Stimulated activated CD4-positive, alpha-beta T cell treated with anti-CD3 and anti-CD28 coated beads, Interleukin-4, amount 100 ng/mL, for 48 hours (primary cell): ENCODE data around the gene DEFB132.
A peak's percentile ranks its signal among the peaks of the same experiment; 100 is the strongest.

Experiments
- DNase-seq, 2 donors: peaks; one replicate each; pipeline ENCODE4 v3.0.0-alpha.2; 2020; ENCODE audit warnings: low read depth in 2 of 2

DEFB132 gene

DNA sequence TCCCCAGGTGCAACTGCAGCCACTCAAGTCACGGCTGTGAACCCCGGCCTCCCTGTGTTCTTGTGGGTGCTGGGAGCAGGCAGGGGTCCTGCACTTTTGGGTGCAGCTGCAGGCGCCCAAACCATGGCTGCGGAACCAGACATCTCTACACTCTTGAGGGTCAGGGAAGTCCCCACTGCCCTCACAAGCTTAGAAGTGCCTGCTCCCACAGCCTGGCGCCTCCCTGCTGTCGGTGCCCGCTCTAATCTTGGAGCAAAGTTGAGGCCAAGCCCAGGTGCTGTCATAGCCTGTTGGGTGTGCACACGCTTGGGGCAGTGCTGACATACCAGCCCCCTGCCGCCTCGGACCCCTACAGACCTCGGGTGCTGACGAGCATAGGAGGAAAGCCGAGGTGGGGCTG lies 6.2 kb downstream of the DEFB132 start:
- DNase-seq = no peak

DNA sequence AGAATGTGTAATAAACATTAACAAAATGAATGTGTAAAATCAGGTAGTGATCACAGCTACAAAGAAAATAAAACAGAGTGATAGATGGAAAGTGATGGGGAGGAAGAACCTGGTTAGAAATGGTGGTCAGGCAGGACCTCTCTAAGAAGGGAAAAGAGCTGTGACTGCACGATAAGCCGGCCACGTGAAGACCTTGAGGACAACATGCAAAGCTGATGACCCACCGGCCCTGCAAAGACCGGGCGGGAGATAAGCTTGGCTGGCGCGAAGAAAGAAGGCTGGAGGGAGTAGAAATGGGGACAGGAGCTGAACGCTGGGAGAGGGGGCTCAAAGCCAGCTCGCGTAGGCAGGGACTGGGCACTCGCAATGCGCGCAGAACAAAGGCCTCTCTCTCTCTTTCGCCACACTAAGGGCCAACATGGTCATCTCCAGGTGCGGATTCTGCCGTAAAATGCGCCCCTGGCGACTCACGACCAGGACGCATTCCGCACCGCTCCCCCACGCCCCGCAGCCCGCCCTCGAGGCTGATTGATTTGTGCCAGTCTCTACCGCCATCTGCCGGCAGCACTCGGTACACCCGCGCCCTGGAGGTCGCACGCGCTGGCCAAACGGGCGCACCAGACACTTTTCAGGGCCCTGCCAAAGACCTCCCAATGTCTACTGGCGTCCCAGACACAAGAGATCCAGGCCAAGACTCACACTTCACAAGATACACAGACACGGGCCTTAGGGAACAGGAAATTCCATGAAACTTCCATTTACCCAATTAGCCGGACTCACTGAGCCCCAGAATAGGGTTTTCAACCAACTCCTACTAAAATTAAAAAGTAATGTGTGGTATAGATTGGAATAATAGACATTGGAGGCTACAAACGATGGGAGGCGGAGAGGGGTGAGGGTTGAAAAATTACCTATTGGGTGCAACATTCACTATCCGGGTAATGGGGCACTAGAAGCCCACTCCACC lies 9.4 kb downstream of the DEFB132 start:
- DNase-seq = peak; percentile 88 to 94

DNA sequence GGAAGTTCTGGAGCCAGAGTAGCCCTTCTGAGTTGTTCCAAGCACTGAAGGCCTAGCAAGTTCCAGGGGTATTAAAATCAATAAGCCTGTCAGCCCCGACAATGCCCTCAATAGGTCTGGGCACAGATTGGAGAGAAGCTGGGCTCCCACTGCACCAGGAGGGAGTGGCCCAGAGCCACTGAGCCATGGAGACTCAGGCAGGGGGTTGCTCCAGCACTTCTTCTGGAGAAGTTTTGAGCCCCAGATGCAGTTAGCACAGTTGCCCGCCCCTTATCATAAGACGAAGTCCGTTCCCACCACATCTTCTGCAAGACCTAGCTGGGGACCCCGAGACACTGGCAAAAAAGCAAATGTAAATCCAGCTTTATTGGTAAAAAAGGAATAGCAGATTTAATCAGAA lies 13.0 kb downstream of the DEFB132 start:
- DNase-seq = no peak

DNA sequence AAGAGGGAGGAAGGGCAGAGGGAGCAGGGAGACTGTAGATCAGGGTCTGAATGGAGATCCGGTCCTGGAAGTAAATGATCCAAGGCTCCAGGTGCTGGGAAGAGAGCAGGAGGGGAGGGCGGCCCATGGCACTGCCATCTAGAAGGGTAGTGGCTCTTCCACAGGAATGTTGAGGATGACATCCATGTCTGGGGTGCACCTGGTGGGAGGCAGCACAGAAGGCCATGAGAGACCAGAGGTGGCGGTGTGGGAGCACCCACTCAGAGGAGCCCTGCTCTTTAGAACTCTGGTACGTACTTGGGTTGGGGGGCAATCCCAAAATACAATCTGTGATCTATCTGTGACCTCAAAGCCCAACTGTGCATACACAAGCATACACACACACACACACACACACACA lies 13.5 kb downstream of the DEFB132 start:
- no peak for DNase-seq

DNA sequence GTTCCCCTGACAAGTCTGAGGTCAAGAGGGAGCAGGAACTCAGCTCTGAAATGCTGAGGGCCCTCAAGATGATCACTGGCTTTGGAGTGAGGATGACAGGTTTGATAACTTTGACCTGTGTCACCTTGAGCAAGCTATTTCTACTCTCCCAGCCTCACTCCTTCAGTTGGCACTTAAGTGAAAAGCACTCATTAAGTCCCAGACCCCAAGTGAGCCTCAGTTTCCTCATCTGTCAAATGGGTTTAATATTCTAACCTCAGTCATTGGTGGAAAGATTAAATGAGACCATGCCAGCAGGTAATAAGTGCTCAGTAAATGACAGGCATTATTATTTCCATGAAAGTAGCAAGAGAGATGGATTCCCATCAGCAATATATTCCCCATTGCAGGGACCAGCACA lies 14.0 kb downstream of the DEFB132 start:
- DNase-seq = no peak

DNA sequence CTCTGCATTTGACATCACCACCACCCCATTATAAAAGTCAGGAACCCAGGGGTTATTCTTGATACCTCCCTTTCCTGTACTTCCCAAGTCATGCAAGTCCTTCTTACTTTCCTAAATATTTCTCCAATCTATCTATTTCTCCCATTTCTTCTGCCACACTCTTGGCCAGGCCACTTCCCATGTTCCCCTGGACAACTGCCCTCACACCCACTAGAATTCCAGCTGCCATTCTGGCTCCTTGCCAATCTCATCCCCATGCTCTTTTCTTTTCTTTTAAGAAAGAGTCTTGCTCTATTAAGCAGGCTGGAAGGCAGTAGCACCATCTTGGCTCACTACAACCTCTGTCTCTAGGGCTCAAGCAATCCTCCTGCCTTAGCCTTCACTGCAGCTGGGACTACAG lies 15.2 kb downstream of the DEFB132 start:
- no peak for DNase-seq

DNA sequence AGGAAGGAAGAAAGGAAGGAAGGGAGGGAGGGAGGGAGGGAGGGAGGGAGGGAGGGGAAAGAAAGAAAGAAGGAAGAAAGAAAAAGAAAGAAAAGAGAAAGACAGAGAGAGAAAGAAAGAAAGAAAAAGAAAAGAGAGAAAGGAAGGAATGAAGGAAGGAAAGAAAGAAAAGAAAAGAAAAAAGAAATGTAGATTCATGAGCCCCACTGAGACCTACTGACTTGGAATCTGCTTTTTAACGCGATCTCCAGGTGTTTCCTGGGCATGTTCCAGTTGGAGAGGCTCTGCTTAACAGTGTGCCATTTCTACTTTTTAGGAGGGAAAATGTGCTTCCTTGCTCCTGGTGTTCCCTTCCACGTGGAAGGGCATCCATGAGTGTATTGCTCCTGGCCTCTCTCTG lies 16.4 kb downstream of the DEFB132 start:
- no peak for DNase-seq

DNA sequence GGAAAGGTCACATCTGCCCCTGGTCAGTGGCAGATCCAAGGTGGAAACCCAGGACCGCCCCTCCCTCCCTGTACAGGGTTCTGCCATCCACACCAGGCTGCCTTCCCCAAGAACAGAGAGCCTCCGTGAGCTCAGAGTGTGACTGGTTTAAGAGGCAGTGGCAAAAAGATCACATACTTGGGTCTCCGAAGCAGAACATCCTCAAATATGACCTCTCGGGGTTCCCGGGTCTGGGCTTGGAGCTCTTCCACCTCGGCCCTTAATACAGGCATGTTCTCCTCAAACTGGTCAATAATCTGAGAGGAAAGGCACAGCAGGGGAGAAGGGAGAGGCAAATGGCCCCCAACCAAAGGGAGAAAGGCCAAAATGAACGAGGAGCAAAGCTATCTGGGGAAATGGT lies 18.3 kb downstream of the DEFB132 start:
- DNase-seq = no peak

DNA sequence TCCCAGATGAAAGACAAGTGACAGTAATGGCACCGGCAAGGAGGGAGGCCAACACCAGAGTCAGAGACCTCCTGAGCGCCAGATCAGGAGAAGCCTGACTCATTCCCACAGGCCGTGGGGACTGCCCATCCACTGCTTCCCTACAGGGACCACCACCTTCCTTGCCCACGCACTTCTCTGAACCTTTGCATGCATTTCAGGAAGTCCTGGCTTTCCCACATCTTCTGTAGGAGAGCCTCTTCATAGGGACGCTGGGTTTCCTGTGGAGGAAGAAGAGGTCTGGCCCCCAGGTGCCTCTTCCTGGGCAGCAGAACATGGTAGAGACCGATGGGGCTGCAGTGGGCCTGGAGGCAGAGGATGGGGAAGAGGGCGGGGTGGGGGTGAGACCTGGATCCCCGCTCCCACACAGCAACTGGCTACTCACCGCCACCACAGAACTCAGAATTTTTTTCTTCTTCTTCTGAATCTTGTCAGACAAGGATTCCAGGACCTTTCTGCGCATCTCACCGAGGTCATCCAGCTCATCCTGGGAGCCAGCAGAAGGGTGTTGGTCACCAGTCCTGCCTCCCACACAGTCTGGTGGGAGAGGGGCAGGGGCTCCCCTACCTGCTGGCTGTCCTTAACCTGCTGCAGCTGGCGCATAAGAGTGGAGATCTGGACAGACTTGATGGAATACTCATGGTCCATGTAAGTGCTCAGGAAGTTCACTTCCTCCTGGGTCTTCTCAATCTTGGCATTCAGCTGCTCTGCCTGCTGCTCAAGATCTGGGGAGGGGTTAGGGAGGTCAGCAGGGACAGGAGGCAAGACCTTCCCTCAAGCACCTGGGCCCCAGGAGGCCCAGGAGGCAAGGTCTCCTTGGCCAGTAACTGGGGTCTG lies 19.3 kb downstream of the DEFB132 start:
- DNase-seq = no peak

DNA sequence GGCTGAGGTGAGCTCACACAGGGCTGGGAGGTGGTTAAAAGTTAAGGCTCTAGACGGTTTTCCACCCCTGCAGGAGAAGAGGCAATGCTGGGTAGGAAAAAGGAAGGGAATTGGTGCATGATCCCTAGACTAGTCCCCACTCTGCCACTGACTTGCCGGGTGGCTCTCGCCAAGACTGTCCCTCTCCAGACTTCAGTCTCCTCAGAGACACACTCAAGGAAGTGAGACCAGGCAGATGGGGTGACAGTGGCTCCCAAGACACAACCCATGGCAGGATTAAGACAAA lies 19.9 kb downstream of the DEFB132 start:
- DNase-seq = no peak

DNA sequence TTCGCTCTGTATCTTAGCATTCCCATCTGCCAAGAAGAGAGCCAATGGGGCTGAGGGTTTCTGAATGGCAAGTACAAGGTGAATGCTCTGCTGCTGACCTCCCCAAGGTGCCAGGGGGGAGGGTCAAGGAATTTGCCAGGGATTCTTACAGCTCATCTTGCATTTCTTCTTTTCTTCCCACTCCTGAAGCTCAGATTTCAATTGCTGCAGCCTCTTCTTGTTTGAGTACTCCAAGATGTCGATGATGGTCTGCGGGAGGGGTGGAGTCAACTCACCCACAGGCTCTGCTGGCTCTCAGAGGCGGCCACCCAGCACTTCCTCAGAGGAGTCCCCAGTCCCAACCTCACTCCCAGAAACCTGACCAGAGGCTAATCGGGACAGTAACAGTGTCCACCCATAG lies 20.7 kb downstream of the DEFB132 start:
- DNase-seq = no peak

DNA sequence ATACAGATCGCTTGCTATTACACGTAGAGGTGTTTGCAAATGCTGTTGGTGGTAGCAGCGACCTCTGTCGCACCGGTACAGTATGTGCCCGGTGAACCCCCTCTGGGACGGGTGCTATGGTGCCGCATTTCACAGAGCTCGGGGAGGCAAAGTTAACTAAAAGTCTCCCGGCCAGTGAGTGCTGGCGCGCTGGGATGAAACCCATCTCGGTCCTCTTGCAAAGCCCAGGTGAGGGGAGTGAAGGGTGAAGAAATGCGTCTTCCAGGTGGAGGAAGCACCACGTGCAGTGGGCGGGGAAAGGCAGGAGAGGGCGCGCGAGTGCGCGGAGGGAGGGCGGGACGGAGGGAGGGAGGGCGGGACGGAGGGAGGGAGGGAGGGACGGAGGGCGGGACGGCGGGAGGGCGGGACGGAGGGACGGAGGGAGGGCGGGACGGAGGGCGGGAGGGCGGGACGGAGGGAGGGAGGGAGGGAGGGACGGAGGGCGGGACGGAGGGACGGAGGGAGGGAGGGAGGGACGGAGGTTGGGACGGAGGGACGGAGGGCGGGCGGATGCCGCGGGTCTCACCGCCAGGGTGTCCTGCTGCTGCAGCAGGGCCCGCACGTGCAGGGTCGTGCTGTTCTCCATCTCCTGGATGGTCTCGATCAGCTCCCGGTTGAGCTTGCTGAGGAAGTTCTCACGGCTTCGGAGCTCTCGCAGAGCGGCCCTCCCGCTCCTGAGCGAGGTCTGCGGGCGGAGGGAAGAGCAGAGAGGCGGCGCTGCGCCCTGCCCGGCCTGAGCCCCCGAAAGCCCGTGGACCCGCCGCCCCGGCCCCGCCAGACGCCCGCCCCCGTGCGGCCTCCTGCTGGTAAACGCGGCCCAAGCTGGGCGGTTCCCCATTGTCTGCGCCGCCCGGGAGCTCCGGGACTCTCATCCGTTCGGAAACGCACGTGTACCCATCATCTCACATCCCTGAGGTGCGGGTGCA lies 21.4 kb downstream of the DEFB132 start:
- DNase-seq = no peak

DNA sequence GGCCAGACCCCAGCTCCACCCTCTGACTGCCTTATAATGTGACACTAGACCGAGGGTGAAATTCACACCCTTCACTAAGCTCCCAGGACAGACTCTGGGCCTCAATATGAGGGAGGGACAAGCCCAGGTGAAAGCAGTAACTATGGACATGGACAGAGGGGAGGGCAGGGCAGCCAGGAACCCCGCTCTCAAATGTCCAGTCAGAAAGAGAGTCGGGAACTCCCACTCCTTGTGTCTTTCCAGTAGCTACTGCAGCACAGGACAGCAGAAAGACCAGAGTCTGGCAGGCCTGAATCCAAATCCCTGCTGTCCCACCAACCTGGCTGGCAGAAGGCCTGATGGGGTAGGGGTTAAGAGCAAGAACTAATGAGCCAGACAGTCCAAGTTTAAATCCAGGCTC lies 26.6 kb downstream of the DEFB132 start:
- DNase-seq = no peak

DNA sequence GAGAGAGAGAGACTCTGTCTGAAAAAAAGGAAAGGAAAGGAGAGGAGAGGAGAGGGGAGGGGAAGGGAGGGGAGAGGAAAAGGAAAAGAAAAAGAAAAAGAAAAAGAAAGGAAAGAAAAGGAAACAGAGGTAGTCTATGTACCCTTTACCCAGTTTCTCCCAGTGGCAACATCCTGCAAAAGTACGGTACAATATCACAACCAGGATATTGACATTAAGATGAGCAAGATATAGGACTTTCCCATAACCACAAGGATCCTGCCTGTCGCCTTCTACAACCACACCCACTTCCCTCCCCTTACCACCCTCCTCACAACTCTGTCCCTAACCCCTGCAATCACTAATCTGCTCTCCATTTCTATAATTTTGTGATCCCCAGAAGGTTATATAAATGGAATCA lies 29.0 kb downstream of the DEFB132 start:
- DNase-seq = no peak

DNA sequence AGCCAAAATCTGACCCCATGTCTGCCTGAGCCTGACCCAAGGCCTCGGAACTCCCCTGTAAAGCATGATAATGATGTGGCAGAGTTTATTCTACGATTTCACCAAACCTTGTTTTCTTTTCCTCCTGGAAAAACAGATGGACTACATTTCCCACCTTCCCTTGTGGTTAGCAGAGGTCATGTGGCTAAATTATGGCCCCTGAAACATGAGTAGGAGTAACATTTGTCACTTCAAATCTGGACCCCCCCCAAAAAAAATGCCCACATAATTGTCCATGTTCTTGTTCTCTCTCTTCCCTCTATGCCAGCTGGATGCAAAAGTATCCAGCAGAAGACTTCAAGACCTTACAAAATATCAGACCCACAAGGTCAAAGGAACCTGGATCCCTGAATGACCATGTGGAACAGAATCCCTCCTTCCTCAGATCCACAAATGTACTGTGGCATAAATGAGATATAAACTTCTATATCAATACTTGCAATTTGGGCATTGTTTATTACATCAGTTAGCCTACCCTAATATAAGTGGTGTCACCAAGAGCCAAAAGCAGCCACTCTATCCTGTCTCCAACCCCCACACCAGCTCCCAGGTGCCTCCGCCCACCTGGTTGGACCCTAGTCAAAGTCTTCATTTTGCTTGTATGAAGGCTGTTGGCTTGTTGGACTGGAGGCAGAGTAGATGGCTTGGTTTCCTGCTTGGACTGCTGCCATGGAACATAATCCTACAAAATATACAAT lies 31.6 kb downstream of the DEFB132 start:
- no peak for DNase-seq

DNA sequence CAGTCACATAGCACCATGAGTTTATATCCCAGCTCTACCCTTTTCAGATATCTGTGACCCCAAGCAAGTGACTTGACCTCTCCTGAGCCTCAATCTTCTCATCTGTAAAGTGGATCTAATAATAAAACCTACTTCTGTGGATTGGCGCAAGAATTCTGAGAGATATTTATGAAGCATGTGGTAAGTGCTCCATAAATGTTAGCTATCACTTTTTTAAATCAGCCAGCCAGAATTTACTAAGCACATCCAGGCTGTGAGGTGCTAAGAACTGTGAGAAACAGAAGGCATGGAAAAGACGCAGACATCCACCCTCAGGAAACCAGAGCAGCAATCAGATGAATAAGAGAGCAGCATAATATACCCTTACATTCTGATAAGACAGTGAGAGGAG lies 32.2 kb downstream of the DEFB132 start:
- no peak for DNase-seq

DNA sequence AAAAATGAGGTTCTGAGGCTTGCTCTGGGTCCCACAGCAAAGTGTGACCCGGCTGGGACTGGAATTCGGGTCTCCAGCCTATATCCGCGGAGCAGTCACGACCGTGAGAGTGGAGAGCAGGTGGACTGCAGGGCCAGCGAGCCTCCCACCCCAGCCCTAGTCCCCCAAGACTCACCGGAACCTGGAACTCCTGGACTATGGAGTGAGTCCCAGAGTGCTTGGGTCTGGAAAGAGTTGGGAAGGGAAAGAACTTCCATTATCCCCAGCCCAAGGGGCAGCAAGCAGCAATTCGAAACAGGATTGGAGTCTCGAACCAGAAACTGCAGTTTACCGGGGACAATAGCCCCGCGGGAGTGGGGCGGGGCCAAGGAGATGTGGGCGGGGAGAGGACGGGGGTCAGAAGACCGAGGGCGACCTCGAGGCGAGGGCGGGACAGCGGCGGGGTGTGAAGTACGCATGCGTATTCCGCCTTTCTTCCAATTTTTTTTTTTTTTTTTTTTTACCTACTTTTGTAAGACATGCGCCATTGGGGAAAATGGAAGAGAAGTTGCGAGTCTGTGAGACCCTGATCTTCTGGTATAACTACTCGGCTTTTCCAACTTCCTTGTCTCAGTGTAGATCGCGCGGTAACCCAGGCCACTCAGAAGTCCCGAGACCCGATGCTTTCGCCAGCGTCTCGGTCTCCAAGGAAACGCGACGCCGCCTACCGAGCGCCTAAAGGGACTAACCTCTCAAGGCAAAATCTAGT lies 32.7 kb downstream of the DEFB132 start, which contains the start of gene C20orf96:
Gene C20orf96, minus strand, starts transcription at position 667 of the 748 bp plus-strand sequence. Its CDS starts 140 bp downstream, at position 527.
- peak; percentile 84 to 88 for DNase-seq

DNA sequence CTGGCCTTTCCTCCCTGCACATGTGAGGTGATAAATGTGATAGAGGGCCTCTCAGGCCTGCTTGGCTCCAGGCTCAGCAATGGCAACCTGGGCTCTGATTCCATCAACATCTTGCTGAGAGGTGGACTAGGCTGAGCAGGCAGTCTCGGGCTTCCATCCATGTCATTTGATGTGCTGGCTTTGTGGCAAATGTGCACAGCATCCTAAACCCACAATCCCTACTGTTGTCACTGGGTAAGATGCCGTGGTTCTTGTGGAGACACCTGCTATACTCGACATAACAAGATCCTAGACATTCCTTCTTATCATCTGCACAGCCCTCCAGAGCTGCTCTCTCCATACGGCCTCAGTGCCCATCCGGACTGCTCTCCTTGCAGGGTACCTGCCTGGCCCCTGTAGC lies 37.1 kb downstream of the DEFB132 start:
- DNase-seq = no peak

DNA sequence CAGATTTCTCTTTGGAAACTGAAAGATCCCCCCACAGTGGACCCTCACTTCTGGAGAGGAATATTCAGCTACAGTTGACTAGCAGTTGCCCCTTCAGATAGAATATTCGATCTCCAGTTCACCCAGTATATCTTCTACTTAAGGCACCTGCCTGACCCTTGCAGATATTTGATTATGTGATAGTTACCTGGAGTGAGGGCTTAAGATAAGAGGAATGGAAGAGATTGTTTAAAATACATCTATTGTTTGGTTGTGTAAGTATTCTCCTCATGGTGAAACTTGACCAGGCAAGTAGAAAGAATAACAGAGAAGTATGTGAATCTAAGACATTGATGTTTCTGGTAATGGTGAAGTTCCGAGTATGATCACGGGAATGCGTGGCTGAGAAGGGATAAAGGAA lies 38.3 kb downstream of the DEFB132 start:
- no peak for DNase-seq
